PC-3 (cell line): Measurements from ENCODE around the gene GPATCH1.
"Not testable (repeated sequence)": the region's sequence is repeated elsewhere in the genome, so short reads cannot be mapped to it uniquely, and the experiment has no call there.

Source experiments
- CTCF ChIP-seq: fragments of 300-600 bp; sonication (generic); conservative IDR thresholded peaks from 2 replicates; pipeline ENCODE4 v1.5.1; 2017; ENCODE audit warnings: antibody characterized with exemption, low read depth, mild to moderate bottlenecking, low read length
- EZH2 ChIP-seq: fragments of 300-600 bp; sonication (generic); IDR thresholded peaks from one replicate; pipeline ENCODE4 v1.6.1; 2017; ENCODE audit warnings: antibody characterized with exemption, mild to moderate bottlenecking, low read length; ENCODE audit not compliant: unreplicated experiment
- EZH2phosphoT487 ChIP-seq: fragments of 300-600 bp; sonication (generic); IDR thresholded peaks from 2 replicates; pipeline ENCODE4 v1.6.1; 2018; ENCODE audit warnings: mild to moderate bottlenecking, antibody characterized with exemption, low read length, borderline replicate concordance

GRCh38 chr19:33037168-33038025, 43.6 kb upstream of the GPATCH1 start:
- not testable (repeated sequence) for TF ChIP-seq CTCF, EZH2phosphoT487, EZH2
